ENCODE data around the gene ARHGAP10.

The ARHGAP10 gene

GRCh38 chr4:148073349-148073748, 341.5 kb downstream of the ARHGAP10 start:
- Histone ChIP-seq H3K4me3 (ENCODE audit: low read length in 2 of 2) (no peak overlapping the region), H3K4me1 (ENCODE audit: control insufficient read depth in 2 of 2, insufficient read depth in 1 of 2, low read depth in 1 of 2, low read length in 2 of 2) (no peaks in the 10 kb centered on the region), H2AK5ac (ENCODE audit: low read depth, low read length) (no peak overlapping the region), H3K36me3 (replicated peaks in 1 of 2; ENCODE audit: control insufficient read depth in 2 of 2, insufficient read depth in 2 of 2, low read length in 2 of 2) (no peaks in the 10 kb centered on the region), H3K4ac (ENCODE audit: low read length) (no peak overlapping the region), H3K18ac (ENCODE audit: low read length) (no peak overlapping the region), H3K9ac (ENCODE audit: low read depth, low read length, poor library complexity) (no peak overlapping the region), H2BK12ac (ENCODE audit: low read length) (no peak overlapping the region), H2BK120ac (ENCODE audit: low read depth, low read length) (peak overlapping the region; percentile 21), H3K27me3 (ENCODE audit: control insufficient read depth in 3 of 3, insufficient read depth in 3 of 3, low read depth in 1 of 3, low read length in 3 of 3) (no peaks in the 10 kb centered on the region), H3K9me3 (replicated peaks in 1 of 2; ENCODE audit: control insufficient read depth in 2 of 2, insufficient read depth in 1 of 2, low read depth in 1 of 2, low read length in 2 of 2) (peaks cover 0 to 14% of the 10 kb centered on the region in 2 donors), H3K27ac (replicated peaks; ENCODE audit: low read length) (no peak overlapping the region), H3K4me2 (ENCODE audit: insufficient read depth, low read length, poor library complexity, severe bottlenecking) (no peak overlapping the region), H3K23ac (ENCODE audit: low read depth, low read length, poor library complexity) (no peak overlapping the region), H2BK5ac (ENCODE audit: low read length) (no peak overlapping the region), H2AFZ (ENCODE audit: low read length) (no peak overlapping the region), H3K79me1 (ENCODE audit: low read depth, low read length) (no peaks in the 10 kb centered on the region), H2BK15ac (ENCODE audit: low read length) (no peak overlapping the region), H4K91ac (ENCODE audit: low read depth, low read length, poor library complexity) (no peak overlapping the region), H4K8ac (ENCODE audit: low read depth, low read length) (no peak overlapping the region), H3K14ac (ENCODE audit: low read length) (no peak overlapping the region)
- no peak for DNase-seq (ENCODE audit: low spot score)
- no CpG with 5 or more reads among the region's 6 CpGs for WGBS, 2 donors (ENCODE audit: extremely low coverage in 2 of 2, insufficient read length in 2 of 2, insufficient replicate concordance in 1 of 2)

- Histone ChIP-seq H3K4me3 (ENCODE audit: low read length in 2 of 2) (peak overlapping the region in 1 of 2 donors; percentile 67), H4K91ac (ENCODE audit: low read depth, low read length, poor library complexity) (no peak overlapping the region), H4K8ac (ENCODE audit: low read depth, low read length) (no peak overlapping the region), H3K4me1 (ENCODE audit: control insufficient read depth in 2 of 2, insufficient read depth in 1 of 2, low read depth in 1 of 2, low read length in 2 of 2) (no peaks in the 10 kb centered on the region), H3K9me3 (replicated peaks in 1 of 2; ENCODE audit: control insufficient read depth in 2 of 2, insufficient read depth in 1 of 2, low read depth in 1 of 2, low read length in 2 of 2) (peaks cover 0 to 14% of the 10 kb centered on the region in 2 donors), H2BK120ac (ENCODE audit: low read depth, low read length) (no peak overlapping the region), H3K27ac (replicated peaks; ENCODE audit: low read length) (no peak overlapping the region), H3K14ac (ENCODE audit: low read length) (no peak overlapping the region), H3K27me3 (ENCODE audit: control insufficient read depth in 3 of 3, insufficient read depth in 3 of 3, low read depth in 1 of 3, low read length in 3 of 3) (no peaks in the 10 kb centered on the region), H2AFZ (ENCODE audit: low read length) (no peak overlapping the region), H3K4me2 (ENCODE audit: insufficient read depth, low read length, poor library complexity, severe bottlenecking) (no peak overlapping the region), H3K36me3 (replicated peaks in 1 of 2; ENCODE audit: control insufficient read depth in 2 of 2, insufficient read depth in 2 of 2, low read length in 2 of 2) (no peaks in the 10 kb centered on the region), H3K9ac (ENCODE audit: low read depth, low read length, poor library complexity) (no peak overlapping the region), H2BK15ac (ENCODE audit: low read length) (no peak overlapping the region), H3K4ac (ENCODE audit: low read length) (no peak overlapping the region), H3K18ac (ENCODE audit: low read length) (no peak overlapping the region), H2BK5ac (ENCODE audit: low read length) (no peak overlapping the region), H3K23ac (ENCODE audit: low read depth, low read length, poor library complexity) (no peak overlapping the region), H3K79me1 (ENCODE audit: low read depth, low read length) (no peaks in the 10 kb centered on the region), H2AK5ac (ENCODE audit: low read depth, low read length) (no peak overlapping the region), H2BK12ac (ENCODE audit: low read length) (no peak overlapping the region)
- DNase-seq (ENCODE audit: low spot score): no peak
- no CpG with 5 or more reads among the region's 5 CpGs for WGBS, 2 donors (ENCODE audit: extremely low coverage in 2 of 2, insufficient read length in 2 of 2, insufficient replicate concordance in 1 of 2)
Observed at GRCh38 chr4:148074462-148074861, 342.6 kb downstream of the ARHGAP10 start.

- no CpG with 5 or more reads among the region's 3 CpGs for WGBS, 2 donors (ENCODE audit: extremely low coverage in 2 of 2, insufficient read length in 2 of 2, insufficient replicate concordance in 1 of 2)
- DNase-seq (ENCODE audit: low spot score): no peak
- H3K9ac ChIP-seq (ENCODE audit: low read depth, low read length, poor library complexity): no peak overlapping the region
- H3K18ac ChIP-seq (ENCODE audit: low read length): no peak overlapping the region
- H3K36me3 ChIP-seq (replicated peaks in 1 of 2; ENCODE audit: control insufficient read depth in 2 of 2, insufficient read depth in 2 of 2, low read length in 2 of 2): no peaks in the 10 kb centered on the region
- H3K4me2 ChIP-seq (ENCODE audit: insufficient read depth, low read length, poor library complexity, severe bottlenecking): no peak overlapping the region
- H3K4ac ChIP-seq (ENCODE audit: low read length): no peak overlapping the region
- peaks cover 0 to 14% of the 10 kb centered on the region in 2 donors for H3K9me3 ChIP-seq (replicated peaks in 1 of 2; ENCODE audit: control insufficient read depth in 2 of 2, insufficient read depth in 1 of 2, low read depth in 1 of 2, low read length in 2 of 2)
- H2BK12ac ChIP-seq (ENCODE audit: low read length): no peak overlapping the region
- H3K23ac ChIP-seq (ENCODE audit: low read depth, low read length, poor library complexity): no peak overlapping the region
- no peaks in the 10 kb centered on the region for H3K79me1 ChIP-seq (ENCODE audit: low read depth, low read length)
- H4K91ac ChIP-seq (ENCODE audit: low read depth, low read length, poor library complexity): no peak overlapping the region
- H3K27me3 ChIP-seq (ENCODE audit: control insufficient read depth in 3 of 3, insufficient read depth in 3 of 3, low read depth in 1 of 3, low read length in 3 of 3): no peaks in the 10 kb centered on the region
- H2BK5ac ChIP-seq (ENCODE audit: low read length): no peak overlapping the region
- no peak overlapping the region for H3K27ac ChIP-seq (replicated peaks; ENCODE audit: low read length)
- no peak overlapping the region for H3K14ac ChIP-seq (ENCODE audit: low read length)
- no peak overlapping the region for H2AK5ac ChIP-seq (ENCODE audit: low read depth, low read length)
- no peak overlapping the region for H2BK120ac ChIP-seq (ENCODE audit: low read depth, low read length)
- no peak overlapping the region for H3K4me3 ChIP-seq (ENCODE audit: low read length in 2 of 2)
- no peak overlapping the region for H4K8ac ChIP-seq (ENCODE audit: low read depth, low read length)
- no peak overlapping the region for H2AFZ ChIP-seq (ENCODE audit: low read length)
- no peak overlapping the region for H2BK15ac ChIP-seq (ENCODE audit: low read length)
- H3K4me1 ChIP-seq (ENCODE audit: control insufficient read depth in 2 of 2, insufficient read depth in 1 of 2, low read depth in 1 of 2, low read length in 2 of 2): no peaks in the 10 kb centered on the region
Observed at GRCh38 chr4:148075438-148075837, 343.6 kb downstream of the ARHGAP10 start.

- H3K4me3 ChIP-seq (ENCODE audit: low read length in 2 of 2): no peak overlapping the region
- H2BK5ac ChIP-seq (ENCODE audit: low read length): no peak overlapping the region
- H2BK12ac ChIP-seq (ENCODE audit: low read length): no peak overlapping the region
- no peak overlapping the region for H3K4ac ChIP-seq (ENCODE audit: low read length)
- H4K8ac ChIP-seq (ENCODE audit: low read depth, low read length): no peak overlapping the region
- no peak overlapping the region for H3K18ac ChIP-seq (ENCODE audit: low read length)
- H3K9me3 ChIP-seq (replicated peaks in 1 of 2; ENCODE audit: control insufficient read depth in 2 of 2, insufficient read depth in 1 of 2, low read depth in 1 of 2, low read length in 2 of 2): peaks cover 0 to 14% of the 10 kb centered on the region in 2 donors
- no peak overlapping the region for H4K91ac ChIP-seq (ENCODE audit: low read depth, low read length, poor library complexity)
- no peak overlapping the region for H3K9ac ChIP-seq (ENCODE audit: low read depth, low read length, poor library complexity)
- WGBS, 2 donors (ENCODE audit: extremely low coverage in 2 of 2, insufficient read length in 2 of 2, insufficient replicate concordance in 1 of 2): no CpG with 5 or more reads among the region's 5 CpGs
- no peaks in the 10 kb centered on the region for H3K27me3 ChIP-seq (ENCODE audit: control insufficient read depth in 3 of 3, insufficient read depth in 3 of 3, low read depth in 1 of 3, low read length in 3 of 3)
- no peak overlapping the region for H2AK5ac ChIP-seq (ENCODE audit: low read depth, low read length)
- no peak overlapping the region for H3K23ac ChIP-seq (ENCODE audit: low read depth, low read length, poor library complexity)
- H2BK15ac ChIP-seq (ENCODE audit: low read length): no peak overlapping the region
- H3K36me3 ChIP-seq (replicated peaks in 1 of 2; ENCODE audit: control insufficient read depth in 2 of 2, insufficient read depth in 2 of 2, low read length in 2 of 2): no peaks in the 10 kb centered on the region
- no peak overlapping the region for H2BK120ac ChIP-seq (ENCODE audit: low read depth, low read length)
- no peak overlapping the region for H3K14ac ChIP-seq (ENCODE audit: low read length)
- no peak overlapping the region for H3K4me2 ChIP-seq (ENCODE audit: insufficient read depth, low read length, poor library complexity, severe bottlenecking)
- DNase-seq (ENCODE audit: low spot score): no peak
- no peak overlapping the region for H2AFZ ChIP-seq (ENCODE audit: low read length)
- no peaks in the 10 kb centered on the region for H3K79me1 ChIP-seq (ENCODE audit: low read depth, low read length)
- no peaks in the 10 kb centered on the region for H3K4me1 ChIP-seq (ENCODE audit: control insufficient read depth in 2 of 2, insufficient read depth in 1 of 2, low read depth in 1 of 2, low read length in 2 of 2)
- H3K27ac ChIP-seq (replicated peaks; ENCODE audit: low read length): no peak overlapping the region
Observed at GRCh38 chr4:148076964-148077363, 345.1 kb downstream of the ARHGAP10 start.
